Mucosa of stomach (tissue), 1 donor: Measurements from ENCODE around the gene CCDC71L.

Experiments used
- H3K27me3 ChIP-seq: one replicate; pipeline ENCODE4 v1.7.0; 2013; ENCODE audit warnings: mild to moderate bottlenecking, low read length; ENCODE audit not compliant: control insufficient read depth, insufficient read depth
- H3K36me3 ChIP-seq: one replicate; pipeline ENCODE4 v1.7.0; 2013; ENCODE audit warnings: low read length; ENCODE audit not compliant: control insufficient read depth, insufficient read depth
- H3K4me1 ChIP-seq: one replicate; pipeline ENCODE4 v1.7.0; 2013; ENCODE audit warnings: mild to moderate bottlenecking, low read length; ENCODE audit not compliant: control insufficient read depth, insufficient read depth
- H3K4me3 ChIP-seq: one replicate; pipeline ENCODE4 v1.7.0; 2013; ENCODE audit warnings: low read length
- H3K9ac ChIP-seq: one replicate; pipeline ENCODE4 v1.7.0; 2013; ENCODE audit warnings: mild to moderate bottlenecking, low read length, moderate library complexity
- H3K9me3 ChIP-seq: one replicate; pipeline ENCODE4 v1.7.0; 2013; ENCODE audit warnings: mild to moderate bottlenecking, low read length, moderate library complexity; ENCODE audit not compliant: control insufficient read depth
- donor health status: Pancreatic carcinoma.

CCDC71L gene

GRCh38 chr7:106634958-106635357 lies 26.0 kb downstream of the CCDC71L start:
- Histone ChIP-seq H3K9ac (no peak overlapping the region), H3K9me3 (no peaks in the 10 kb centered on the region), H3K4me3 (no peak overlapping the region), H3K36me3 (no peaks in the 10 kb centered on the region), H3K4me1 (no peaks in the 10 kb centered on the region), H3K27me3 (no peaks in the 10 kb centered on the region)

- H3K9ac ChIP-seq, result no peak overlapping the region
- H3K4me1 ChIP-seq, result peaks cover 11% of the 10 kb centered on the region
- no peaks in the 10 kb centered on the region for H3K9me3 ChIP-seq
- H3K4me3 ChIP-seq, result no peak overlapping the region
- no peaks in the 10 kb centered on the region for H3K36me3 ChIP-seq
- H3K27me3 ChIP-seq, result no peaks in the 10 kb centered on the region
These were observed 30.3 kb downstream of the CCDC71L start for GRCh38 chr7:106630648-106631047.

- Histone ChIP-seq H3K4me3 (no peak overlapping the region), H3K27me3 (no peaks in the 10 kb centered on the region), H3K9ac (no peak overlapping the region), H3K9me3 (no peaks in the 10 kb centered on the region), H3K4me1 (peaks cover 11% of the 10 kb centered on the region), H3K36me3 (no peaks in the 10 kb centered on the region)
These were observed 31.4 kb downstream of the CCDC71L start for GRCh38 chr7:106629516-106629915.

GRCh38 chr7:106626376-106627164 lies 34.4 kb downstream of the CCDC71L start:
- Histone ChIP-seq H3K9me3 (no peaks in the 10 kb centered on the region), H3K4me3 (no peak overlapping the region), H3K36me3 (no peaks in the 10 kb centered on the region), H3K9ac (no peak overlapping the region), H3K4me1 (peaks cover 11% of the 10 kb centered on the region), H3K27me3 (no peaks in the 10 kb centered on the region)

GRCh38 chr7:106625678-106626301 lies 35.2 kb downstream of the CCDC71L start:
- Histone ChIP-seq H3K9me3 (no peaks in the 10 kb centered on the region), H3K9ac (no peak overlapping the region), H3K4me3 (no peak overlapping the region), H3K27me3 (no peaks in the 10 kb centered on the region), H3K4me1 (peaks cover 11% of the 10 kb centered on the region), H3K36me3 (no peaks in the 10 kb centered on the region)

- Histone ChIP-seq H3K9me3 (no peaks in the 10 kb centered on the region), H3K9ac (no peak overlapping the region), H3K36me3 (no peaks in the 10 kb centered on the region), H3K27me3 (no peaks in the 10 kb centered on the region), H3K4me3 (no peak overlapping the region), H3K4me1 (peaks cover 11% of the 10 kb centered on the region)
These were observed 37.1 kb downstream of the CCDC71L start for GRCh38 chr7:106623853-106624252.

GRCh38 chr7:106623315-106623660 lies 37.7 kb downstream of the CCDC71L start:
- Histone ChIP-seq H3K9ac (no peak overlapping the region), H3K9me3 (no peaks in the 10 kb centered on the region), H3K4me3 (no peak overlapping the region), H3K27me3 (no peaks in the 10 kb centered on the region), H3K36me3 (no peaks in the 10 kb centered on the region), H3K4me1 (peaks cover 11% of the 10 kb centered on the region)

GRCh38 chr7:106622654-106623314 lies 38.2 kb downstream of the CCDC71L start:
- Histone ChIP-seq H3K9me3 (no peaks in the 10 kb centered on the region), H3K27me3 (no peaks in the 10 kb centered on the region), H3K36me3 (no peaks in the 10 kb centered on the region), H3K4me3 (no peak overlapping the region), H3K4me1 (peaks cover 11% of the 10 kb centered on the region), H3K9ac (no peak overlapping the region)

- Histone ChIP-seq H3K9ac (no peak overlapping the region), H3K9me3 (no peaks in the 10 kb centered on the region), H3K36me3 (no peaks in the 10 kb centered on the region), H3K4me1 (peaks cover 8% of the 10 kb centered on the region), H3K27me3 (no peaks in the 10 kb centered on the region), H3K4me3 (no peak overlapping the region)
These were observed 39.4 kb downstream of the CCDC71L start for GRCh38 chr7:106621393-106622132.

GRCh38 chr7:106620676-106621075 lies 40.3 kb downstream of the CCDC71L start:
- H3K4me1 ChIP-seq, result no peaks in the 10 kb centered on the region
- no peaks in the 10 kb centered on the region for H3K9me3 ChIP-seq
- no peak overlapping the region for H3K9ac ChIP-seq
- no peak overlapping the region for H3K4me3 ChIP-seq
- H3K36me3 ChIP-seq, result no peaks in the 10 kb centered on the region
- H3K27me3 ChIP-seq, result no peaks in the 10 kb centered on the region

GRCh38 chr7:106620034-106620433 lies 40.9 kb downstream of the CCDC71L start:
- H3K36me3 ChIP-seq, result no peaks in the 10 kb centered on the region
- no peaks in the 10 kb centered on the region for H3K27me3 ChIP-seq
- H3K4me1 ChIP-seq, result no peaks in the 10 kb centered on the region
- H3K4me3 ChIP-seq, result no peak overlapping the region
- H3K9me3 ChIP-seq, result no peaks in the 10 kb centered on the region
- H3K9ac ChIP-seq, result no peak overlapping the region

- no peaks in the 10 kb centered on the region for H3K4me1 ChIP-seq
These were observed 41.7 kb downstream of the CCDC71L start for GRCh38 chr7:106619213-106619612.

More at GRCh38 chr7:106619213-106619612, 41.7 kb downstream of the CCDC71L start:
- Histone ChIP-seq H3K4me3 (no peak overlapping the region), H3K9ac (no peak overlapping the region), H3K36me3 (no peaks in the 10 kb centered on the region), H3K27me3 (no peaks in the 10 kb centered on the region), H3K9me3 (no peaks in the 10 kb centered on the region)
